Eye (tissue), 1 donor: ENCODE results near the gene MAST4.

Experiments used
- DNase-seq: peaks from one replicate; pipeline ENCODE4 v3.0.0-alpha.2; 2015

The MAST4 gene

GRCh38 chr5:67144183-67144639, 548.0 kb downstream of the MAST4 start:
- no peak for DNase-seq

- DNase-seq: no peak
These were observed 550.4 kb downstream of the MAST4 start for GRCh38 chr5:67146574-67146973.

GRCh38 chr5:67146981-67147380, 550.8 kb downstream of the MAST4 start:
- no peak for DNase-seq

- no peak for DNase-seq
These were observed 551.6 kb downstream of the MAST4 start for GRCh38 chr5:67147760-67148159.

GRCh38 chr5:67149057-67149950, 553.1 kb downstream of the MAST4 start:
- no peak for DNase-seq

- DNase-seq: peak; percentile 38
These were observed 553.8 kb downstream of the MAST4 start for GRCh38 chr5:67149951-67150523.

GRCh38 chr5:67152400-67152799, 556.2 kb downstream of the MAST4 start:
- no peak for DNase-seq

GRCh38 chr5:67153292-67153691, 557.1 kb downstream of the MAST4 start:
- DNase-seq: no peak

GRCh38 chr5:67154556-67155206, 558.5 kb downstream of the MAST4 start:
- DNase-seq: no peak

- DNase-seq: peak; percentile 37
These were observed 560.9 kb downstream of the MAST4 start for GRCh38 chr5:67156976-67157583.

- no peak for DNase-seq
These were observed 564.1 kb downstream of the MAST4 start for GRCh38 chr5:67160272-67160671.

GRCh38 chr5:67160985-67161384, 564.8 kb downstream of the MAST4 start:
- no peak for DNase-seq

- no peak for DNase-seq
These were observed 565.6 kb downstream of the MAST4 start for GRCh38 chr5:67161767-67162166.

- DNase-seq: no peak
These were observed 567.1 kb downstream of the MAST4 start for GRCh38 chr5:67163231-67163756.

- DNase-seq: no peak
These were observed 567.8 kb downstream of the MAST4 start for GRCh38 chr5:67163863-67164595.

GRCh38 chr5:67164856-67165525, 568.8 kb downstream of the MAST4 start:
- no peak for DNase-seq

- DNase-seq: peak; percentile 96
These were observed 569.6 kb downstream of the MAST4 start for GRCh38 chr5:67165526-67166459.

GRCh38 chr5:67166460-67167285, 570.5 kb downstream of the MAST4 start:
- no peak for DNase-seq

- no peak for DNase-seq
These were observed 571.9 kb downstream of the MAST4 start for GRCh38 chr5:67168069-67168468.

- DNase-seq: no peak
These were observed 574.6 kb downstream of the MAST4 start for GRCh38 chr5:67170767-67171166.
